SH-SY5Y (cell line): Measurements from ENCODE around the gene MACROH2A2.

ENCODE experiments used
- GATA2 ChIP-seq: IDR thresholded peaks from 2 replicates; pipeline ENCODE4 v1.6.1; 2011; ENCODE audit warnings: mild to moderate bottlenecking, low read depth, low read length
- GATA3 ChIP-seq: IDR thresholded peaks from 2 replicates; pipeline ENCODE4 v1.6.1; 2011; ENCODE audit warnings: low read depth, mild to moderate bottlenecking, low read length, moderate library complexity

- TF ChIP-seq GATA2: no peak
- no peak for TF ChIP-seq GATA3
These were observed 26.3 kb downstream of the MACROH2A2 start for GRCh38 chr10:70078937-70079336.
